Measurements from ENCODE around the gene NRL. TPM values are rescaled to one million over a fixed set of nuclear protein-coding genes. Genes with fewer than 3 reads are reported as not detected.

The NRL gene
- total RNA-seq, 6 donors from 2014 or later = 2.6 to 9.8 (median 4.4) TPM

GRCh38 chr14:24092110-24092504, 22.6 kb downstream of the NRL start:
- Histone ChIP-seq H3K27me3 (no peaks in the 10 kb centered on the region), H3K27ac (no peak overlapping the region), H3K36me3 (no peaks in the 10 kb centered on the region), H3K4me3 (no peak overlapping the region), H3K9me3 (no peaks in the 10 kb centered on the region), H3K4me1 (peaks cover 8 to 40% (median 27%) of the 10 kb centered on the region in 4 donors)
- ATAC-seq (ENCODE audit: low FRiP score in 2 of 2) (no peak), DNase-seq (peak in 1 of 2 donors; percentile 29)
- TF ChIP-seq POLR2AphosphoS5 (IDR thresholded peaks at IDR 0.05) (no peak), CTCF (IDR thresholded peaks at IDR 0.05) (no peak), POLR2A (IDR thresholded peaks at IDR 0.05) (no peak), EP300 (IDR thresholded peaks at IDR 0.05) (no peak)

- H3K4me3 ChIP-seq = no peak overlapping the region
- no peaks in the 10 kb centered on the region for H3K27me3 ChIP-seq
- H3K36me3 ChIP-seq = no peaks in the 10 kb centered on the region
- DNase-seq (no peak), ATAC-seq (ENCODE audit: low FRiP score in 2 of 2) (no peak)
- no peak for TF ChIP-seq CTCF (IDR thresholded peaks at IDR 0.05)
- TF ChIP-seq POLR2AphosphoS5 (IDR thresholded peaks at IDR 0.05) = no peak
- no peak for TF ChIP-seq POLR2A (IDR thresholded peaks at IDR 0.05)
- no peak for TF ChIP-seq EP300 (IDR thresholded peaks at IDR 0.05)
- no peak overlapping the region for H3K27ac ChIP-seq
- WGBS, 2 donors = 88 to 91% methylated on average over 6 of the region's 6 CpGs
- H3K9me3 ChIP-seq = no peaks in the 10 kb centered on the region
- peaks cover 4 to 23% (median 17%) of the 10 kb centered on the region in 4 donors for H3K4me1 ChIP-seq
These were observed 24.9 kb downstream of the NRL start for GRCh38 chr14:24089890-24090289.

- H3K4me3 ChIP-seq = no peak overlapping the region
- no peaks in the 10 kb centered on the region for H3K36me3 ChIP-seq
- DNase-seq (no peak), ATAC-seq (ENCODE audit: low FRiP score in 2 of 2) (no peak)
- no peak for TF ChIP-seq POLR2A (IDR thresholded peaks at IDR 0.05)
- TF ChIP-seq CTCF (IDR thresholded peaks at IDR 0.05) = no peak
- TF ChIP-seq POLR2AphosphoS5 (IDR thresholded peaks at IDR 0.05) = no peak
- TF ChIP-seq EP300 (IDR thresholded peaks at IDR 0.05) = no peak
- peaks cover 0 to 12% (median 8%) of the 10 kb centered on the region in 4 donors for H3K4me1 ChIP-seq
- H3K27me3 ChIP-seq = no peaks in the 10 kb centered on the region
- no peak overlapping the region for H3K27ac ChIP-seq
- WGBS, 2 donors = 80 to 97% methylated on average over 1 to 2 of the region's 2 CpGs
- no peaks in the 10 kb centered on the region for H3K9me3 ChIP-seq
These were observed 26.7 kb downstream of the NRL start for GRCh38 chr14:24088095-24088494.

GRCh38 chr14:24087004-24087403, 27.7 kb downstream of the NRL start:
- no peaks in the 10 kb centered on the region for H3K9me3 ChIP-seq
- H3K4me3 ChIP-seq = no peak overlapping the region
- DNase-seq (no peak), ATAC-seq (ENCODE audit: low FRiP score in 2 of 2) (no peak)
- no peak for TF ChIP-seq EP300 (IDR thresholded peaks at IDR 0.05)
- no peak for TF ChIP-seq POLR2AphosphoS5 (IDR thresholded peaks at IDR 0.05)
- no peak for TF ChIP-seq CTCF (IDR thresholded peaks at IDR 0.05)
- no peak for TF ChIP-seq POLR2A (IDR thresholded peaks at IDR 0.05)
- no peak overlapping the region for H3K27ac ChIP-seq
- H3K27me3 ChIP-seq = no peaks in the 10 kb centered on the region
- H3K36me3 ChIP-seq = no peaks in the 10 kb centered on the region
- H3K4me1 ChIP-seq = peaks cover 0 to 3% (median 2%) of the 10 kb centered on the region in 4 donors
- WGBS, 2 donors = 81 to 82% methylated on average over 1 of the region's 1 CpG

GRCh38 chr14:24086193-24086955, 28.4 kb downstream of the NRL start:
- ATAC-seq (ENCODE audit: low FRiP score in 2 of 2) (no peak), DNase-seq (no peak)
- WGBS, 2 donors = 83 to 85% methylated on average over 3 of the region's 3 CpGs
- no peaks in the 10 kb centered on the region for H3K9me3 ChIP-seq
- H3K36me3 ChIP-seq = no peaks in the 10 kb centered on the region
- H3K4me3 ChIP-seq = no peak overlapping the region
- H3K27me3 ChIP-seq = no peaks in the 10 kb centered on the region
- no peak overlapping the region for H3K27ac ChIP-seq
- TF ChIP-seq POLR2AphosphoS5 (IDR thresholded peaks at IDR 0.05) (no peak), CTCF (IDR thresholded peaks at IDR 0.05) (no peak), POLR2A (IDR thresholded peaks at IDR 0.05) (no peak), EP300 (IDR thresholded peaks at IDR 0.05) (no peak)
- H3K4me1 ChIP-seq = peaks cover 0 to 8% (median 6%) of the 10 kb centered on the region in 4 donors
